ENCODE data around the gene DYSF.

DYSF gene

GRCh38 chr2:71672826-71673795, 219.8 kb downstream of the DYSF start:
- no peak for DNase-seq (ENCODE audit: low read depth)

GRCh38 chr2:71674158-71674851, 220.9 kb downstream of the DYSF start:
- DNase-seq (ENCODE audit: low read depth), result no peak

- DNase-seq (ENCODE audit: low read depth), result no peak
Measured at GRCh38 chr2:71675296-71675695, 221.9 kb downstream of the DYSF start.

- no peak for DNase-seq (ENCODE audit: low read depth)
Measured at GRCh38 chr2:71678874-71679273, 225.5 kb downstream of the DYSF start.

- no peak for DNase-seq (ENCODE audit: low read depth)
Measured at GRCh38 chr2:71679491-71679890, 226.1 kb downstream of the DYSF start.

- DNase-seq (ENCODE audit: low read depth), result no peak
Measured at GRCh38 chr2:71680925-71681324, 227.6 kb downstream of the DYSF start.

GRCh38 chr2:71681626-71682025, 228.3 kb downstream of the DYSF start:
- no peak for DNase-seq (ENCODE audit: low read depth)

- DNase-seq (ENCODE audit: low read depth), result no peak
Measured at GRCh38 chr2:71682341-71682740, 229.0 kb downstream of the DYSF start.

- DNase-seq (ENCODE audit: low read depth), result no peak
Measured at GRCh38 chr2:71683070-71683469, 229.7 kb downstream of the DYSF start.

- no peak for DNase-seq (ENCODE audit: low read depth)
Measured at GRCh38 chr2:71683666-71684065, 230.3 kb downstream of the DYSF start.

- no peak for DNase-seq (ENCODE audit: low read depth)
Measured at GRCh38 chr2:71684226-71685072, 231.1 kb downstream of the DYSF start.

- DNase-seq (ENCODE audit: low read depth), result no peak
Measured at GRCh38 chr2:71685073-71685848, 231.9 kb downstream of the DYSF start.

GRCh38 chr2:71685941-71686611, 232.7 kb downstream of the DYSF start:
- no peak for DNase-seq (ENCODE audit: low read depth)

- DNase-seq (ENCODE audit: low read depth), result no peak
Measured at GRCh38 chr2:71686781-71687180, 233.4 kb downstream of the DYSF start.

GRCh38 chr2:71687412-71687811, 234.1 kb downstream of the DYSF start:
- no peak for DNase-seq (ENCODE audit: low read depth)

- no peak for DNase-seq (ENCODE audit: low read depth)
Measured at GRCh38 chr2:71688530-71688929, 235.2 kb downstream of the DYSF start.

- DNase-seq (ENCODE audit: low read depth), result no peak
Measured at GRCh38 chr2:71689393-71689792, 236.0 kb downstream of the DYSF start.

GRCh38 chr2:71689968-71690834, 236.8 kb downstream of the DYSF start:
- no peak for DNase-seq (ENCODE audit: low read depth)

- DNase-seq (ENCODE audit: low read depth), result no peak
Measured at GRCh38 chr2:71690876-71691475, 237.6 kb downstream of the DYSF start.
